HepG2 (cell line): ENCODE results near the gene SLC25A45. TPM values are rescaled to one million over a fixed set of nuclear protein-coding genes. Genes with fewer than 3 reads are reported as not detected.

ENCODE experiments used
- ATAC-seq: fragments of 200-7000 bp; cut with Tn5 transposase; 3 replicates; pipeline ENCODE4 v1.9.1; 2020; ENCODE audit warnings: mild to moderate bottlenecking, moderate library complexity
- BruUV-seq: library from RNA; stranded (reverse); fragments of 400-500 nt; replicated peaks from 2 replicates; lab custom pipeline; 2021; lab: Mats Ljungman, UMichigan
- CTCF ChIA-PET: fragments of 300-600 bp; formaldehyde crosslinking; extraction: SDS; loops from one replicate; lab custom pipeline; 2021; ENCODE audit warnings: low total read pairs, inconsistent platforms, low intra/inter-chr PET ratio; lab: Yijun Ruan, JAX
- POLR2A ChIA-PET: fragments of 350-600 bp; sonication (Branson Sonifier 250); formaldehyde crosslinking; loops from one replicate; lab custom pipeline; 2020; ENCODE audit warnings: antibody characterized with exemption, inconsistent platforms; lab: Yijun Ruan, JAX
- DNase-seq: peaks from one replicate; pipeline ENCODE4 v3.0.0-alpha.2; 2015; ENCODE audit warnings: low spot score
- FAIRE-seq: peaks from 3 replicates; lab custom pipeline; 2011; peaks lifted over from hg19 to GRCh38; lab: Jason Lieb, UNC
- H2AFZ ChIP-seq: one replicate; pipeline ENCODE4 v1.6.1; 2011; ENCODE audit warnings: low read length, inconsistent platforms
- H3K27ac ChIP-seq: fragments of 300-600 bp; 3 replicates; pipeline ENCODE4 v1.8.0; 2011; ENCODE audit warnings: mixed run types, mild to moderate bottlenecking, mixed read lengths, low read length, inconsistent platforms; ENCODE audit not compliant: insufficient read depth; ENCODE audit errors: extremely low read length
- H3K27me3 ChIP-seq, 2 experiments: fragments of 200-600 bp in 1 of 2; 2 replicates in 1 of 2; 3 replicates in 1 of 2; pipeline versions ENCODE4 v1.6.0 to v1.8.0; 2011; ENCODE audit warnings: low read length in 2 of 2, mild to moderate bottlenecking in 2 of 2, moderate library complexity in 2 of 2, inconsistent platforms in 1 of 2; ENCODE audit not compliant: insufficient read depth in 2 of 2, control insufficient read depth in 1 of 2
- H3K36me3 ChIP-seq, 2 experiments: fragments of 200-600 bp in 1 of 2; replicated peaks in 1 of 2; 2 replicates in 1 of 2; 3 replicates in 1 of 2; pipeline versions ENCODE4 v1.5.1 to v1.8.0; 2011; ENCODE audit warnings: low read length in 2 of 2, inconsistent platforms in 1 of 2; ENCODE audit not compliant: insufficient read depth in 2 of 2, control insufficient read depth in 1 of 2
- H3K4me1 ChIP-seq: 2 replicates; pipeline ENCODE4 v1.5.1; 2012; ENCODE audit warnings: low read length, inconsistent platforms; ENCODE audit not compliant: insufficient read depth
- H3K4me2 ChIP-seq: 2 replicates; pipeline ENCODE4 v1.6.0; 2011; ENCODE audit warnings: low read depth, low read length, inconsistent platforms
- H3K4me3 ChIP-seq, 3 experiments: fragments of 200-600 bp in 1 of 3; sonication (generic), shearing (Covaris generic) in 1 of 3; replicated peaks in 1 of 3; 2 replicates each; pipeline ENCODE4 v1.5.1; 2011 to 2016; ENCODE audit warnings: low read length in 3 of 3, inconsistent platforms in 2 of 3, low read depth in 2 of 3, mild to moderate bottlenecking in 2 of 3, control low read depth in 1 of 3, mixed read lengths in 1 of 3; ENCODE audit not compliant: insufficient read depth in 1 of 3
- H3K79me2 ChIP-seq: one replicate; pipeline ENCODE4 v1.6.1; 2011; ENCODE audit warnings: low read length, inconsistent platforms; ENCODE audit not compliant: insufficient read depth
- H3K9ac ChIP-seq: 2 replicates; pipeline ENCODE4 v1.6.0; 2011; ENCODE audit warnings: mild to moderate bottlenecking, low read depth, low read length, inconsistent platforms; ENCODE audit not compliant: insufficient read depth
- H3K9me3 ChIP-seq: 2 replicates; pipeline ENCODE4 v1.5.1; 2012; ENCODE audit warnings: mild to moderate bottlenecking, low read length
- H4K20me1 ChIP-seq: 2 replicates; pipeline ENCODE4 v1.6.0; 2011; ENCODE audit warnings: inconsistent platforms, mild to moderate bottlenecking, low read length, moderate library complexity; ENCODE audit not compliant: insufficient read depth
- ARID4A ChIP-seq: sonication (generic); formaldehyde crosslinking; IDR thresholded peaks from 2 replicates; pipeline ENCODE4 v1.5.0; 2020; ENCODE audit warnings: mild to moderate bottlenecking, missing genetic modification reagents, borderline replicate concordance
- ATM ChIP-seq: fragments of 450-650 bp; IDR thresholded peaks from 2 replicates; pipeline ENCODE4 v1.7.1; 2017; ENCODE audit warnings: mild to moderate bottlenecking, borderline replicate concordance
- EEA1 ChIP-seq: sonication (generic); formaldehyde crosslinking; IDR thresholded peaks from 2 replicates; pipeline ENCODE4 v1.5.1; 2020; ENCODE audit warnings: mild to moderate bottlenecking, missing genetic modification reagents, borderline replicate concordance
- ETV6 ChIP-seq: sonication (generic); formaldehyde crosslinking; conservative IDR thresholded peaks from 2 replicates; pipeline ENCODE4 v1.4.0; 2020; ENCODE audit warnings: missing genetic modification reagents
- HMG20A ChIP-seq: IDR thresholded peaks from 2 replicates; pipeline ENCODE4 v1.6.1; 2016; ENCODE audit warnings: borderline replicate concordance
- KDM1A ChIP-seq: IDR thresholded peaks from 2 replicates; pipeline ENCODE4 v1.6.1; 2016; ENCODE audit warnings: missing compliant biosample characterization
- KLF9 ChIP-seq: IDR thresholded peaks from 2 replicates; pipeline ENCODE4 v1.6.1; 2016; ENCODE audit warnings: low read depth
- NCOR1 ChIP-seq: fragments of 200-600 bp; sonication (generic); IDR thresholded peaks from 2 replicates; pipeline ENCODE4 v1.7.0; 2017; ENCODE audit warnings: antibody characterized with exemption, low read length, borderline replicate concordance
- PHF8 ChIP-seq: sonication (generic); formaldehyde crosslinking; IDR thresholded peaks from 2 replicates; pipeline ENCODE4 v1.5.0; 2020; ENCODE audit warnings: missing genetic modification reagents
- SSRP1 ChIP-seq: IDR thresholded peaks from 2 replicates; pipeline ENCODE4 v1.6.1; 2016; ENCODE audit warnings: control low read depth
- TBX3 ChIP-seq: fragments of 450-650 bp; IDR thresholded peaks from 2 replicates; pipeline ENCODE4 v1.6.1; 2017; ENCODE audit warnings: antibody characterized with exemption, mild to moderate bottlenecking, inconsistent platforms, borderline replicate concordance
- TFE3 ChIP-seq: IDR thresholded peaks from 2 replicates; pipeline ENCODE4 v1.6.1; 2016
- ZBTB34 ChIP-seq: sonication (generic); formaldehyde crosslinking; IDR thresholded peaks from 2 replicates; pipeline ENCODE4 v1.8.0; 2022; ENCODE audit warnings: mild to moderate bottlenecking, missing genetic modification reagents
- ZNF335 ChIP-seq: sonication (generic); formaldehyde crosslinking; IDR thresholded peaks from 2 replicates; pipeline ENCODE4 v1.4.0; 2020; ENCODE audit warnings: missing genetic modification reagents
- ZNF446 ChIP-seq: sonication (generic); formaldehyde crosslinking; IDR thresholded peaks from 2 replicates; pipeline ENCODE4 v1.5.0; 2020; ENCODE audit warnings: mild to moderate bottlenecking, missing genetic modification reagents
- ZNF83 ChIP-seq: sonication (generic); formaldehyde crosslinking; IDR thresholded peaks from 2 replicates; pipeline ENCODE4 v1.4.0; 2020; ENCODE audit warnings: missing genetic modification reagents, mild to moderate bottlenecking, borderline replicate concordance
- WGBS: methylation state at CpG from one replicate; pipeline ENCODE4 v1.1.6; 2017; ENCODE audit warnings: low lambda C conversion rate; 5-methylcytosine and 5-hydroxymethylcytosine counted together
- in situ Hi-C: cut with HindIII; loops from 2 replicates; pipeline ENCODE4 v1.10.0; 2017; ENCODE audit warnings: low pct_unique_long_range_greater_than_20kb; ENCODE audit not compliant: extremely low pct_ligation_motif_present
- intact Hi-C: fragments of 100-400 bp; cut with micrococcal nuclease; formaldehyde crosslinking; loops from one replicate; pipeline ENCODE4 v1.10.0; 2022; ENCODE audit not compliant: unreplicated experiment
- polyA plus RNA-seq, 8 experiments: library from polyadenylated mRNA; depleted of rRNA in 3 of 8; stranded (reverse) in 7 of 8; unstranded in 1 of 8; fragments of >200 nt; fragmentation: Illumina TruSeq in 4 of 8; extraction: Trizol in 4 of 8; gene quantifications; 2 replicates each; pipeline versions ENCODE4 v1.2.1 to v1.2.3, GENCODE V29; 2011 to 2016; ENCODE audit warnings: low read depth in 4 of 8, missing spikeins in 1 of 8, mixed read lengths in 1 of 8; ENCODE audit not compliant: insufficient read depth in 1 of 8
- total RNA-seq, 5 experiments: library from RNA; depleted of rRNA; stranded (reverse); fragments of >200 nt; fragmentation: Illumina TruSeq; extraction: Trizol; gene quantifications; 2 replicates each; pipeline ENCODE4 v1.2.3, GENCODE V29; 2016; ENCODE audit warnings: low read depth in 1 of 5

SLC25A45 gene
- total and polyA plus RNA-seq, 2 of the 13 experiments (the other 11 are each of a cell fraction or from before 2014, with no cell fraction given) = 1.2 to 3.4 TPM

- Histone ChIP-seq H3K9me3 (no peaks in the 10 kb centered on the region), H3K36me3 (peaks cover 16 to 38% of the 10 kb centered on the region in 2 experiments; a peak in 3 of 5 replicates), H3K27ac (no peak overlapping the region), H3K4me1 (peaks cover 15% of the 10 kb centered on the region), H3K9ac (no peak overlapping the region), H4K20me1 (no peaks in the 10 kb centered on the region), H2AFZ (no peak overlapping the region), H3K4me2 (no peak overlapping the region), H3K27me3 (no peaks in the 10 kb centered on the region), H3K4me3 (no peak overlapping the region), H3K79me2 (no peaks in the 10 kb centered on the region)
- FAIRE-seq = no peak
- 94% methylated on average over 2 of the region's 2 CpGs for WGBS
- no peak for DNase-seq
- in situ Hi-C loops = no loop called here
- no peak for ATAC-seq
- ChIA-PET POLR2A (interaction anchor here (1.0 to 2.2 kb wide), 3 partner anchors 14 to 90 kb away, joined by 3 to 13 read pairs (median 7); partner anchors contain the start of genes DPF2 and POLA2), CTCF (no interaction called here)
- intact Hi-C loops = no loop called here
- BruUV-seq = no TSS peak
- TF ChIP-seq PHF8 (CRISPR knock-in tag) (no peak), ZNF446 (no peak), NCOR1 (no peak), TBX3 (no peak), ARID4A (CRISPR knock-in tag) (no peak), TFE3 (CRISPR knock-in tag) (no peak), SSRP1 (no peak), KDM1A (CRISPR knock-in tag) (no peak), EEA1 (CRISPR knock-in tag) (no peak), ATM (no peak), ETV6 (no peak), HMG20A (CRISPR knock-in tag) (no peak), ZNF83 (CRISPR knock-in tag) (no peak), ZBTB34 (CRISPR knock-in tag) (no peak), KLF9 (CRISPR knock-in tag) (no peak), ZNF335 (CRISPR knock-in tag) (no peak)
These were observed 30.9 kb downstream of the SLC25A45 start for GRCh38 chr11:65351511-65351910.
